Measurements from ENCODE around the gene DMRTB1.

The DMRTB1 gene

GRCh38 chr1:53502641-53503432 lies 43.6 kb downstream of the DMRTB1 start:
- ChIA-PET CTCF (no interaction called here), POLR2A (no interaction called here)
- DNase-seq (ENCODE audit: low read depth, low spot score): no peak
- H3K4me3 ChIP-seq (ENCODE audit: low read depth, low read length): no peak overlapping the region
- TF ChIP-seq CTCF (IDR thresholded peaks at IDR 0.05; ENCODE audit: insufficient read depth, low read length, missing control alignments): no peak

GRCh38 chr1:53503433-53504217 lies 44.4 kb downstream of the DMRTB1 start:
- H3K4me3 ChIP-seq (ENCODE audit: low read depth, low read length): no peak overlapping the region
- ChIA-PET CTCF (interaction anchor here (0.7 to 1.2 kb wide), 2 partner anchors 12 to 18 kb away, joined by 3 to 4 read pairs; no protein-coding TSS in a partner anchor), POLR2A (no interaction called here)
- DNase-seq (ENCODE audit: low read depth, low spot score): no peak
- no peak for TF ChIP-seq CTCF (IDR thresholded peaks at IDR 0.05; ENCODE audit: insufficient read depth, low read length, missing control alignments)

- TF ChIP-seq CTCF (IDR thresholded peaks at IDR 0.05; ENCODE audit: insufficient read depth, low read length, missing control alignments): no peak
- CTCF ChIA-PET: no interaction called here
- POLR2A ChIA-PET: no interaction called here
- no peak overlapping the region for H3K4me3 ChIP-seq (ENCODE audit: low read depth, low read length)
- DNase-seq (ENCODE audit: low read depth, low spot score): no peak
Measured at GRCh38 chr1:53504901-53505300, 45.7 kb downstream of the DMRTB1 start.

GRCh38 chr1:53505401-53505800 lies 46.2 kb downstream of the DMRTB1 start:
- no peak for TF ChIP-seq CTCF (IDR thresholded peaks at IDR 0.05; ENCODE audit: insufficient read depth, low read length, missing control alignments)
- POLR2A ChIA-PET: no interaction called here
- no peak for DNase-seq (ENCODE audit: low read depth, low spot score)
- H3K4me3 ChIP-seq (ENCODE audit: low read depth, low read length): no peak overlapping the region
- CTCF ChIA-PET: no interaction called here

- no peak for TF ChIP-seq CTCF (IDR thresholded peaks at IDR 0.05; ENCODE audit: insufficient read depth, low read length, missing control alignments)
- H3K4me3 ChIP-seq (ENCODE audit: low read depth, low read length): no peak overlapping the region
- POLR2A ChIA-PET: no interaction called here
- no peak for DNase-seq (ENCODE audit: low read depth, low spot score)
- CTCF ChIA-PET: no interaction called here
Measured at GRCh38 chr1:53505891-53506290, 46.7 kb downstream of the DMRTB1 start.

GRCh38 chr1:53506355-53507050 lies 47.3 kb downstream of the DMRTB1 start:
- no peak for TF ChIP-seq CTCF (IDR thresholded peaks at IDR 0.05; ENCODE audit: insufficient read depth, low read length, missing control alignments)
- DNase-seq (ENCODE audit: low read depth, low spot score): no peak
- no peak overlapping the region for H3K4me3 ChIP-seq (ENCODE audit: low read depth, low read length)
- CTCF ChIA-PET: interaction anchor here (0.8 to 1.0 kb wide), 2 partner anchors 17 to 20 kb away, joined by 3 read pairs; no protein-coding TSS in a partner anchor
- POLR2A ChIA-PET: no interaction called here

Data from AG04449 (cell line).